Liver (tissue), 9 donors: ENCODE results near the gene GCNT1. TPM values are rescaled to one million over a fixed set of nuclear protein-coding genes. Genes with fewer than 3 reads are reported as not detected.

Experiments used
- DNase-seq: peaks from one replicate; pipeline ENCODE4 v3.0.0-alpha.2; 2017; ENCODE audit warnings: low spot score
- H3K27ac ChIP-seq, 2 donors: one replicate each; pipeline ENCODE4 v1.7.0; 2013; ENCODE audit warnings: inconsistent platforms in 2 of 2, low read length in 2 of 2, control low read depth in 1 of 2, low read depth in 1 of 2, mild to moderate bottlenecking in 1 of 2
- H3K27me3 ChIP-seq, 4 donors: one replicate each; pipeline versions ENCODE4 v1.6.1 to v1.7.0; 2013; ENCODE audit warnings: low read length in 3 of 4, inconsistent platforms in 1 of 4, mild to moderate bottlenecking in 1 of 4, moderate library complexity in 1 of 4; ENCODE audit not compliant: control insufficient read depth in 4 of 4, insufficient read depth in 4 of 4
- H3K36me3 ChIP-seq, 4 donors: one replicate each; pipeline versions ENCODE4 v1.6.1 to v1.7.0; 2013; ENCODE audit warnings: low read length in 3 of 4, mild to moderate bottlenecking in 3 of 4, low read depth in 1 of 4, moderate library complexity in 1 of 4; ENCODE audit not compliant: control insufficient read depth in 4 of 4, insufficient read depth in 3 of 4
- H3K4me1 ChIP-seq, 4 donors: one replicate each; pipeline versions ENCODE4 v1.6.1 to v1.7.0; 2013; ENCODE audit warnings: low read length in 3 of 4, mild to moderate bottlenecking in 3 of 4, moderate library complexity in 1 of 4; ENCODE audit not compliant: control insufficient read depth in 4 of 4, insufficient read depth in 4 of 4
- H3K4me3 ChIP-seq, 3 donors: one replicate each; pipeline versions ENCODE4 v1.6.1 to v1.7.0; 2013; ENCODE audit warnings: low read length in 3 of 3, control low read depth in 1 of 3, low read depth in 1 of 3, mild to moderate bottlenecking in 1 of 3
- H3K9ac ChIP-seq, 2 donors: one replicate each; pipeline ENCODE4 v1.7.0; 2013; ENCODE audit warnings: low read length in 2 of 2, mild to moderate bottlenecking in 2 of 2, moderate library complexity in 2 of 2, control low read depth in 1 of 2, low read depth in 1 of 2
- H3K9me3 ChIP-seq, 4 donors: one replicate each; pipeline versions ENCODE4 v1.6.1 to v1.7.0; 2013; ENCODE audit warnings: low read length in 3 of 4; ENCODE audit not compliant: control insufficient read depth in 4 of 4
- ATF3 ChIP-seq: IDR thresholded peaks from 2 replicates; pipeline ENCODE4 v1.6.1; 2016; ENCODE audit warnings: antibody characterized with exemption
- EGR1 ChIP-seq, 2 donors: IDR thresholded peaks; 2 replicates each; pipeline ENCODE4 v1.6.1; 2016 to 2018; ENCODE audit warnings: antibody characterized with exemption in 2 of 2, low read depth in 2 of 2
- FOXA1 ChIP-seq: IDR thresholded peaks from 2 replicates; pipeline ENCODE4 v1.6.1; 2016; ENCODE audit warnings: antibody characterized with exemption
- FOXA2 ChIP-seq: IDR thresholded peaks from 2 replicates; pipeline ENCODE4 v1.6.1; 2016; ENCODE audit warnings: antibody characterized with exemption
- GABPA ChIP-seq, 2 donors: IDR thresholded peaks in 1 of 2; conservative IDR thresholded peaks in 1 of 2; 2 replicates each; pipeline ENCODE4 v1.6.1; 2016; ENCODE audit warnings: antibody characterized with exemption in 2 of 2, mild to moderate bottlenecking in 1 of 2, moderate library complexity in 1 of 2
- HNF4A ChIP-seq, 2 donors: conservative IDR thresholded peaks; 2 replicates each; pipeline ENCODE4 v1.6.1; 2016; ENCODE audit warnings: antibody characterized with exemption in 2 of 2, mild to moderate bottlenecking in 2 of 2
- HNF4G ChIP-seq: IDR thresholded peaks from 2 replicates; pipeline ENCODE4 v1.6.1; 2016; ENCODE audit warnings: antibody characterized with exemption
- JUND ChIP-seq, 2 donors: IDR thresholded peaks; 2 replicates each; pipeline ENCODE4 v1.6.1; 2016; ENCODE audit warnings: antibody characterized with exemption in 2 of 2
- NR2F2 ChIP-seq: IDR thresholded peaks from 2 replicates; pipeline ENCODE4 v1.6.1; 2016; ENCODE audit warnings: antibody characterized with exemption
- RAD21 ChIP-seq, 2 donors: IDR thresholded peaks; 2 replicates each; pipeline ENCODE4 v1.6.1; 2016; ENCODE audit warnings: antibody characterized with exemption in 2 of 2, mild to moderate bottlenecking in 2 of 2
- REST ChIP-seq: IDR thresholded peaks from 2 replicates; pipeline ENCODE4 v1.6.1; 2016; ENCODE audit warnings: antibody characterized with exemption, mild to moderate bottlenecking
- RXRA ChIP-seq, 2 donors: IDR thresholded peaks; 2 replicates each; pipeline ENCODE4 v1.6.1; 2017 to 2018; ENCODE audit warnings: antibody characterized with exemption in 2 of 2, mild to moderate bottlenecking in 1 of 2
- SP1 ChIP-seq: IDR thresholded peaks from 2 replicates; pipeline ENCODE4 v1.6.1; 2018; ENCODE audit warnings: antibody characterized with exemption, mild to moderate bottlenecking
- TAF1 ChIP-seq: conservative IDR thresholded peaks from 2 replicates; pipeline ENCODE4 v1.6.1; 2016; ENCODE audit warnings: antibody characterized with exemption, mild to moderate bottlenecking
- WGBS: extraction: QIAGEN DNeasy Blood & Tissue Kit; methylation state at CpG from one replicate; pipeline ENCODE4 v1.1.7; 2013; 5-methylcytosine and 5-hydroxymethylcytosine counted together
- polyA plus RNA-seq, 2 donors: library from polyadenylated mRNA; stranded (reverse) in 1 of 2; unstranded in 1 of 2; fragments of 200-250 nt in 1 of 2; fragments of >200 nt in 1 of 2; fragmentation: Nextera tagmentation in 1 of 2; extraction: Ambion mirVana in 1 of 2; gene quantifications; one replicate each; pipeline versions ENCODE4 v1.2.1 to v1.2.3, GENCODE V29; 2013 to 2015
- total RNA-seq, 2 donors: library from RNA; depleted of rRNA; stranded (reverse); fragments of >200 nt; gene quantifications; one replicate each; pipeline ENCODE4 v1.2.3, GENCODE V29; 2014
- TF ChIP-seq, protein P1 (sequence below): IDR thresholded peaks from 2 replicates; pipeline ENCODE4 v1.6.1; 2016; ENCODE audit warnings: antibody characterized with exemption
- TF ChIP-seq, protein P2 (sequence below): fragments of 150-350 bp; IDR thresholded peaks from 2 replicates; pipeline ENCODE4 v1.5.1; 2017; ENCODE audit warnings: improper control_type of control experiment, low read depth, low read length; ENCODE audit not compliant: missing input control
- TF ChIP-seq, protein P3 (sequence below): IDR thresholded peaks from 2 replicates; pipeline ENCODE4 v1.6.1; 2016; ENCODE audit warnings: antibody characterized with exemption
- donor health status: healthy.
- donor health status: healthy.
- donor health status: healthy.
- donor health status: healthy.
- donor health status: healthy.

GCNT1 gene
- total and polyA plus RNA-seq, 4 donors: 0.82 to 4.3 (median 2.6) TPM

DNA sequence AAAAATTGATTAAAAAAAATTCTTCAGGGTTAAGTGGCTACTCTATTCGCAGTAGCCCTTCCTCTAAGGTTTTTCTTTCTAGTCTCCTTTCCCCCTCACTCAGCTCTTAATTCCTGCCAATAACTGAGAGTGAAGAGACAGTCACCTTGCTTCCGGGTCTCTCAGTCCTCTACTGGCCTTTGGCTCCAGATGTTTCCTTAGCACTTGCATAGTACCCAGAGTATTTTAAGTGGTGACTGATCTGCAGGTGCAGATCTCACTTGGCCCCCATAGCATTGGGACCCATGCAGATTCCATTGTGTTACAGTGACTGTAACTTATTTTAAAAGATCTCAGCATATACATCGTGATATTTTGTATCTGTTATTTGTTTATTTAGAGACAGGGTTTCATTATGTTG is 66.2 kb downstream of the GCNT1 start:
- 83% methylated on average over 3 of the region's 3 CpGs for WGBS

DNA sequence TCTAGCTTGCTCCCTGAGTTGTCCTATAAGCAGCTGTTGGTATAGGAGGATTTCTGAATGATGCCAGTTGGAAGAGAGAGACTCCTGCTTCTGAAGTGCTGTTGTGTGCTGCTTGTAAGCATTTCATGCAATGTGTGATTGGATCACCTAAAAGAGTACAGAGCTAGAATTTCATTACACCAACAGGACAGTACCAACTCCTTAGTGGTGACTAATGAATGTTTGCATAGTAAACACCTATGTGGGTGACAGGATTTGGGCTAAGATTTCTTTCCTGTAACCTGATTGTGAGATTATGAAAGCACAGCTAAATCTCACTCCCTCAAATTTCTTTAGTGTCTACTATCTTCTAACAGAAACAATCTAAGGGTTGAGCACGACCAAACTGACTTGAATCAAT is 67.0 kb downstream of the GCNT1 start:
- Histone ChIP-seq H3K4me1 (no peaks in the 10 kb centered on the region), H3K9ac (no peak overlapping the region), H3K36me3 (no peaks in the 10 kb centered on the region), H3K4me3 (no peak overlapping the region), H3K27me3 (no peaks in the 10 kb centered on the region), H3K9me3 (no peaks in the 10 kb centered on the region), H3K27ac (no peak overlapping the region)
- TF ChIP-seq EGR1 (IDR thresholded peaks at IDR 0.05; ENCODE audit: low read depth in 2 of 2): no peak
- TF ChIP-seq RXRA (IDR thresholded peaks at IDR 0.05): no peak
- no peak for TF ChIP-seq HNF4A (conservative IDR thresholded peaks at IDR 0.05)
- 52% methylated on average over 1 of the region's 1 CpG for WGBS
- no peak for DNase-seq

More for the DNA sequence above, 66.2 kb downstream of the GCNT1 start:
- Histone ChIP-seq H3K4me1 (no peaks in the 10 kb centered on the region), H3K9me3 (no peaks in the 10 kb centered on the region), H3K9ac (no peak overlapping the region), H3K4me3 (no peak overlapping the region), H3K27ac (no peak overlapping the region), H3K27me3 (no peaks in the 10 kb centered on the region), H3K36me3 (no peaks in the 10 kb centered on the region)
- TF ChIP-seq, protein P1, sequence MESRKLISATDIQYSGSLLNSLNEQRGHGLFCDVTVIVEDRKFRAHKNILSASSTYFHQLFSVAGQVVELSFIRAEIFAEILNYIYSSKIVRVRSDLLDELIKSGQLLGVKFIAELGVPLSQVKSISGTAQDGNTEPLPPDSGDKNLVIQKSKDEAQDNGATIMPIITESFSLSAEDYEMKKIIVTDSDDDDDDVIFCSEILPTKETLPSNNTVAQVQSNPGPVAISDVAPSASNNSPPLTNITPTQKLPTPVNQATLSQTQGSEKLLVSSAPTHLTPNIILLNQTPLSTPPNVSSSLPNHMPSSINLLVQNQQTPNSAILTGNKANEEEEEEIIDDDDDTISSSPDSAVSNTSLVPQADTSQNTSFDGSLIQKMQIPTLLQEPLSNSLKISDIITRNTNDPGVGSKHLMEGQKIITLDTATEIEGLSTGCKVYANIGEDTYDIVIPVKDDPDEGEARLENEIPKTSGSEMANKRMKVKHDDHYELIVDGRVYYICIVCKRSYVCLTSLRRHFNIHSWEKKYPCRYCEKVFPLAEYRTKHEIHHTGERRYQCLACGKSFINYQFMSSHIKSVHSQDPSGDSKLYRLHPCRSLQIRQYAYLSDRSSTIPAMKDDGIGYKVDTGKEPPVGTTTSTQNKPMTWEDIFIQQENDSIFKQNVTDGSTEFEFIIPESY: no peak
- no peak for TF ChIP-seq EGR1 (IDR thresholded peaks at IDR 0.05; ENCODE audit: low read depth in 2 of 2)
- TF ChIP-seq RXRA (IDR thresholded peaks at IDR 0.05): no peak
- DNase-seq: no peak

DNA sequence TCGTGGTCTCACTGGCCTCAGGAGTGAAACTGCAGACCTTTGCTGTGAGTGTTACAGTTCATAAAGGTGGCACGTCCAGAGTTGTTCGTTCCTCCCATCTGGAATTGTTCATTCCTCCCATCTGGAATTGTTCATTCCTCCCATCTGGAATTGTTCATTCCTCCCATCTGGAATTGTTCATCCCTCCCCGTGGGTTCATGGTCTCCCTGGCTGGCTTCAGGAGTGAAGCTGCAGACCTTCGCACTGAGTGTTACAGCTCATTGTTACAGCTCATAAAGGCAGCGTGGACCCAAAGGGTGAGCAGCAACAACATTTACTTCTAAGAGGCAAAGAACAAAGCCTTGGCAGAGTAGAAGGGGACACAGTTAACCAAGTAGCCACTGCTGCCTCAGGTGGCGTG is 69.1 kb downstream of the GCNT1 start:
- H3K4me3 ChIP-seq: no peak overlapping the region
- DNase-seq: no peak
- TF ChIP-seq, protein P2, sequence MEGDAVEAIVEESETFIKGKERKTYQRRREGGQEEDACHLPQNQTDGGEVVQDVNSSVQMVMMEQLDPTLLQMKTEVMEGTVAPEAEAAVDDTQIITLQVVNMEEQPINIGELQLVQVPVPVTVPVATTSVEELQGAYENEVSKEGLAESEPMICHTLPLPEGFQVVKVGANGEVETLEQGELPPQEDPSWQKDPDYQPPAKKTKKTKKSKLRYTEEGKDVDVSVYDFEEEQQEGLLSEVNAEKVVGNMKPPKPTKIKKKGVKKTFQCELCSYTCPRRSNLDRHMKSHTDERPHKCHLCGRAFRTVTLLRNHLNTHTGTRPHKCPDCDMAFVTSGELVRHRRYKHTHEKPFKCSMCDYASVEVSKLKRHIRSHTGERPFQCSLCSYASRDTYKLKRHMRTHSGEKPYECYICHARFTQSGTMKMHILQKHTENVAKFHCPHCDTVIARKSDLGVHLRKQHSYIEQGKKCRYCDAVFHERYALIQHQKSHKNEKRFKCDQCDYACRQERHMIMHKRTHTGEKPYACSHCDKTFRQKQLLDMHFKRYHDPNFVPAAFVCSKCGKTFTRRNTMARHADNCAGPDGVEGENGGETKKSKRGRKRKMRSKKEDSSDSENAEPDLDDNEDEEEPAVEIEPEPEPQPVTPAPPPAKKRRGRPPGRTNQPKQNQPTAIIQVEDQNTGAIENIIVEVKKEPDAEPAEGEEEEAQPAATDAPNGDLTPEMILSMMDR: no peak
- TF ChIP-seq RAD21 (IDR thresholded peaks at IDR 0.05) (no peak), FOXA1 (no peak), GABPA (IDR thresholded peaks at IDR 0.05 in 1 of 2, conservative IDR thresholded peaks at IDR 0.05 in 1 of 2) (no peak), FOXA2 (no peak), ATF3 (no peak), TAF1 (no peak), SP1 (no peak), HNF4A (conservative IDR thresholded peaks at IDR 0.05) (no peak), REST (no peak), JUND (IDR thresholded peaks at IDR 0.05) (no peak), HNF4G (no peak), NR2F2 (no peak), EGR1 (IDR thresholded peaks at IDR 0.05; ENCODE audit: low read depth in 2 of 2) (no peak)
- TF ChIP-seq, protein P3, sequence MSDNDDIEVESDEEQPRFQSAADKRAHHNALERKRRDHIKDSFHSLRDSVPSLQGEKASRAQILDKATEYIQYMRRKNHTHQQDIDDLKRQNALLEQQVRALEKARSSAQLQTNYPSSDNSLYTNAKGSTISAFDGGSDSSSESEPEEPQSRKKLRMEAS: no peak
- TF ChIP-seq, protein P1: no peak
- no peaks in the 10 kb centered on the region for H3K27me3 ChIP-seq
- H3K36me3 ChIP-seq: no peaks in the 10 kb centered on the region
- H3K27ac ChIP-seq: no peak overlapping the region
- H3K9me3 ChIP-seq: no peaks in the 10 kb centered on the region
- H3K9ac ChIP-seq: no peak overlapping the region
- no peaks in the 10 kb centered on the region for H3K4me1 ChIP-seq
- 94% methylated on average over 7 of the region's 7 CpGs for WGBS
